OCI-M1 (cell line): ENCODE results near the gene CAST.
A peak's percentile ranks its signal among the peaks of the same experiment; 100 is the strongest.

Experiments used
- DNase-seq: peaks from one replicate; lab custom pipeline; 2025; lab: John Stamatoyannopoulos, UW

The CAST gene

DNA sequence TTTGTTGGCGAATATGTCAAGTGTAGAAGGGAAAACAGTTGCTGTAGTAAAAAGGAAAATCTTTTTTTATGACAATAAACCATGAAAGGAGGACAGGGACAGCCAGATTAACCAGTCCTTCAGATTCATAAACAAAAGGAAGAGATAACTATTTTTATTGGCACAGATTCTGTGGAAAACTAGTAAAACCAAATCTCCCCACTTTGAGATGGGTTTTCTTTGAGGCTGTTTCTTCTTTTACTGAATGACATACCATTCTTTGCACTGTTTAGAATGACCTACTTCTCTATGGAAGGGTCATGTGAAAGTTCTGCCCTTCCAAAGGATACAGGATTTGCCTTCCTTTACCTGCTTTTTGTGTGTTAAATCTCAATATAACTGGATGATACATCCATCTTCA is 13.7 kb downstream of the CAST start:
- no peak for DNase-seq

DNA sequence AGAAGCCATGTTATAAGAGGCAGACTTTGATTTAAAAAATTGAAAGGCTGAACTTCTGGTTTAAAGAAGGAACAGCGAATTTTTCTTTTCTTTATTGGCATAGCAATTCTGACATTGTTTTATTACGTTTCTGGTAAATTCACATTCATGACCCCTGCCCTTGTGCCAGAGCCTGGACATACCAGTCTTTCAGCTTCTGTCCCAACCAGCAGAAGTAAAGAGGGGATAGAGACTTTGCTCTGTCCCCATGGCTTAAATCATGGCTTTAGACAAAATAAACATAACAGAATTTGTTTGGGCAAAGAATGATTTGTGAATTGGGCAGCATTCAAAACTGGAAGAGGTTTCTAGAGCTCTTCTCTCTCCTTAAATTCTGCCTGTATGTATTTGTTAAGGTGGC is 15.3 kb downstream of the CAST start:
- no peak for DNase-seq

DNA sequence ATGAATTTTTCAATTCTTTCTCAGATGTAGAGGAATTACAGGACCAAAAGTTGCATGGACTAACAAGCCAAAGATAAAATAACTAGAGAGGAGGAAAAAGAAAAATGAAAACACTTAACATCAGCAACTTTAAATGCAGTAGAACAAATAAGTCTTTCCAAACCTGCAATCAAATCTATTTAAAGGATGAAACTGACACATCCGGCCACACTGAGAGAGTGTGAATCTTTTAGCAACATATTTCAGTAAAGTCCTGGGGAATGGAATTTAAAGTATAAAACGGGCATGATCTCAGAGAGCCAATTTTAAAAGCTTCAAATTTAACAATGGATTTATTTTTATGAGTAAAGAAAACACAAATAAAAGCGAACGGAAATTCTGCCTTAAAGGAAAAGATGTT is 17.1 kb downstream of the CAST start:
- DNase-seq, result no peak

DNA sequence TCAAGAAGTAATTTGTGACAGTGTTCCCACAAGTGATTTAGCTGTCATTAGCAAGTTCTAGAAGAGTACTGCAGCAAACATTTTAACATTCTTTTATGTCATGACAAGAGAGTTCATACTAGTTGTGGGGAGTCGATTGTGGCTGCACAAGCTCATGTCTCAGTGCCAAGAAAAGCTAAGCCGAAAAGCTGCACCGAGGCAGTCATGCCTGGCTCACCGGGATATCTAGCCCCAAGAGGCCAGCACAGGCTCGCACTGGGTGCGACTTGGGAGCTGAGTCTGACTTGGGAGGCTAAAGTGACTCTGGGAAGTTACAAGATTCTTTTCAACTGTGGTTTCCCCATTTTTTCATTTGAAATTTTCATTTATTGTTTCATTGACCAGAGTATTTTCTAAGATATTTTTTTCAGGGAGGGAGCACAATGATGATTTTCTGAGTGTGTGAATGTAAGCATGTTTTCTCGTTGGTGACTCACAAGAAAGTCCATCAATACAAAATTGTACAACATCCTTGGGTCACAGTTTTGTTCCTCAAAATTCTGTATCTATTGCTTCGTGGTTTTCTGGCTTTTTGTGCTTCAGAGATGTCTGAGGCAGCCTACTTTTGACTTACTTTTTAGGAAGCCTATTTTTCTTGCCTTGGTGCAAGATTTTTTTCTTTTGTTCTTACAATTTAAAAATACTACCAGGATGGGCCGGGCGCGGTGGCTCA is 18.7 kb downstream of the CAST start:
- DNase-seq, result no peak

DNA sequence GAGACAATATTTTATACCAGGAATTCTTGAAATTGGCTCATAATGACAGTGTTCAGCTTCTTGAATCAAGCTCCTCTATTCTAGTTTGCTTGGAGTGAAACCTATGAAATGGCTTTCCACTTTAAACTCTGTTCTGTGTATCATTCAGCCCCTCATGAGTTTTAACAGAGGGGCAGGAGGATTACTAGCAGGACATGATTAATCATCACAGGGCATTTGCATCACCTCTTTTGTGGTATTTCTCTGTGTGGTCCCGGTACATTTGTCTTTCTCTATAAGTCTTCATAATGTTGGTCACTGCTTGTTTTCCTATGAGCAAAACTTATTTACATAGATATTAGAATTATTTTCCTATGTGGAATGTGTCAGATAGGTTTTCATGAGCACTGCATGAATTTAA is 21.2 kb downstream of the CAST start:
- no peak for DNase-seq

DNA sequence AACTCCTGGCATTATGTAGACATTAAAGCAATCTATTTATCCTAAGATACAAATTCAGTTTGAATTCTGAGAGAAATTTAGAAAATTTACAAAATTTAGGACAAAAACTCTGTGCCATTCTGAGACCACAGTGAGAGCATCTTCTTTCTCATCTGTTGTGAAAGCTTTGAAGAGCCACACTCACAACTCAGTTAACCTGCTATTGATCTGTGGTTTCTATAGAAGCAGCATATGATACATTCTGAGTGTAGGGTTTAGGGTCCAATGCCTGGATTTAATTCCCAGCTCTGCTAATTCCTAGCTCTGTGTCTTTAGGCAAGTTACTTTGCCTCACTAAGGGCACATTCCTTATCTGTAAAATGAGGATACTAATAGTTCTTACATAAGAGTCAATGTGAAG is 21.6 kb downstream of the CAST start:
- no peak for DNase-seq

DNA sequence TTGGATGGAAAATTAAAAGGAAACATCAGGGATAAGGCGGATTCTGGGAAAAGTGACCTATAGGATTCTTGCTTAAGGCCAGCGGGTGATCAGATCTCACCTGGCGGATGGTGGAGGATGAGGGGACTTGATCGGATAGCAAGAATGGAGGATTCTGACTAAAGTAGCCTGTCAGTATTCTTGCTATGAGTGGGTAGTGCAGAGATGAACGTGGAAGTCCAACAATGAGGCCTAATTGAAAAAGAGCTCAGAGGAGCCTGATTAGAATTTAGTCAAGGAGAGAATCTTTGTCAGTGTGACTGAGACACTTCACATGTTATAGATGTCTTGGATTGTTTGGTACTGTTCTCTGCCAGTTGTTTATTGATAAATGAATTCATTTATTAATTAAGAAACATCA is 24.9 kb downstream of the CAST start:
- no peak for DNase-seq

DNA sequence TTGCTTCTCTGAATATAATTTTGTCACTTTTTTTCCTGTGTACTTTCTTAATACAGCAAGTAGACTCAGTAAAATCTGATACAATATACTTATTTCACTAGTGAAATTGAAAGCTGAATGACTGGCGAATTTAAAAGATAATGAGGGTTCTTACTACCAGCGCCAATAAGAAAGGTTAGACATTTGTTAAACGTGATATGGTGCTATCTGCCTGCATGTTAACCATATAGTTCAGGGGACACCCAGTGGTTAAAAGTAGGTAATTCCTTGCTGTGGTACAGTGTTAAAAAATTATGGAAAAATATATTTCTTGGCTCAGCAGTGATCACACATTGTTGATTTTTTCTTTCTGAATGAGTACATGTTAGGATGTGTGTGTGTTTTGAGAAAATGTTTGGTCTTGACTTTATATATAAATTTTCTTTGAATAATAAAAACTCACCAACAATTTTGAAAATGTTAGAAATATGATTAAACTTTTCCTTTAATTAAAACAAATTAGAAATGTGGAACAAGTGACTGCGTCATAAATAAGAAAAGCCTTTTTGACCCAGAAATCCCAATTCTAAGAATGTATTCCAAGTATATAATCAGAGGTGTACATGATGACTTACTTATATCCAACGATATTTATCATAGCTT is 25.8 kb downstream of the CAST start:
- DNase-seq, result peak; percentile 82

DNA sequence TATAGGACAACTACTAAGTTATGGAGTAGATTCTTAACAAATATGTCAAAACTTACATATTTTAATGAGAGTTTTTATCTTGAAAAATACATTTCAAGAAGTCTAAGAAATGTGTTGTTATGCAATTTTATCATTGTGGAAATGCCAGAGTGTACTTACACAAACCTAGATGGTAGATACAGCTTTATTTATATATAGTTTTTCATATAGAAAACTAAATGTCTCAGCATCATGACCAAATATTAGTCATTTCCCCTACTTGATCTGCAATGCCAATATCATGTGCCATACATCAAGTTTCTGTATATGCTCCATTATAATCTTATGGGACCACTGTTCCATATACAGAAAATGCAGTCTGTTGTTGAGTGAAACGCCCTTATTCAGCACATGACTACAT is 28.7 kb downstream of the CAST start:
- no peak for DNase-seq

DNA sequence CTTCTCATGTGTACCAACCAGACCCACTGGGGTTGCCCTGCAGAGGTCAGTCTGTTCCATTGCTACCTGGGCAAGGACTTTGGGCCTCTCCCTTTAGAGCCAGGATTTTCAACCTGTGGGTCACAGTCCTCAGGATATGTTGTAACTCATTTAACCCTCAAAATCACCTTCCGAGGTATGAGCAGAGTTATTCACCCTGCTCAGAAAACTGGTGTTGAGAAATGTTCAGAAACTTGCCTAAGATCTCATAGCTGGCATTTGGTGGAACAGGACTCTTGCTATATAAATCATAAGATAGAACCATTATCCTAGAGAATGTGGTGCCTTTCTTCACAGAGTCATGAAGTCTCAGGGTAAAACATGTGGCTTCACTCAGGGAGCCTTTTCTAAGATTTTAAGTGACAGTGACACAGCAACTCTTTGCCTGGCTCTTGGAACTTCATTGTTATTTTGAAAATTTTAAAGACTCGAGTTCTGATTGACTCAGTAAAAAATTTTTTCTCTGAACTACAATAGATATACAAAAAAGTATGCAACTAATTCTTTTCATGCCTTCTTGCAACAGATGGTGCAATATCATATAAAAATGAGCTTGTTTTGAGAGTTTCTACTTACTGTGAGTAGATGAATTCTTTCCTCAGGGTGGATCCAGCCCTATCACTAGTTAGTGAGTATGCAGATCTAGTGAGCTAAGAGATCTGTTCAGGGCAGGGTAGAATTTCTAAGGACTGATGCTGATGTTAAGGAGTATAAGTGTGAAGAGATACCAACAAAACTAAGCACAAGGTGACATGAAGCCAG is 29.5 kb downstream of the CAST start:
- no peak for DNase-seq

DNA sequence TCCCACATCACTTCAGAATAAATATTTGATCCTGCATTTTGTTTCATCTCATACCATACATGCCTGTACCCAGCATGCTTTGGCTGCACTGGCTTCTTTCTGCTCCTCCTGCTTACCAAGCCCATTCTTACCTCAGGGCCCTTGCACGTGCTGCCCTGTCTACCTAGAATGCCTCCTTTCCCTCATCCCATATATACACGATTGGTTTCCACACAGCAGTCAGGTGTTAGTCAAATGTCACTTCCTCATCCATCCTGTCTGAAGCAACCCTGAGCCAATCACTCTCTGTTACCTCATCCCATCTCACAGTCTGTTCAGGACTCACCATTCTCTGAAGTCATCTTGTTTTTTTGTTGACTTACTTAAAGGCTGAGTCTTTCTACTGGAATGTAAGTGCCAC is 30.3 kb downstream of the CAST start:
- no peak for DNase-seq

DNA sequence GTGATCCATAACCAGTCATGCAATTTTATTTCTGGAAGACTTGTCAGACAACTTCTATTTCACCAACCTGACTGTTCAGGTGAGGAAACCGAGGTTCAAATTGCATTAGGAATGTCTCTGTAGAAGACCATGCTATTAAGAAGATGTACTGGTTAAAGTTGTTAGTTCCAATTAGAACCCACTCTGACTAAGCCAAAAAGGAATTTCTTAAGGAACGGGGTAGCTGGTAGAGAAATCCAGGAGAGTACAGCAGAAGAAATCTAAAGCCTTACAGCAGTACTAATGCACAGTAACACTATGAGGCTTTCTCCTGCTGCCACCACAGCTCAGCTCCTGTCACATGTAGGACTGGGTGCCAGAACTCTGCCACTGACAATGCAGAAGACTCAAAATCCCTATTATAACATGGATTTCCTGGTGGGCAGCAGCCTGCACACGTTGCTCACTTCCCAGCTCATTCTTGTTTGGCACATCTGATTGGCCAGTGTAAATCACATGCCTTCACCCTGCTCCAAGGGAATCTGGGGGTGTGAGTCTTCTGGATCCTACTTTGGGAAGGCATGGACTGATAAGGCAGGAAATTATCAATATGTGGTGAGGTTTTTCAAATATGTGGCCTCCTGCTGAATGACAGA is 37.1 kb downstream of the CAST start:
- DNase-seq, result no peak

DNA sequence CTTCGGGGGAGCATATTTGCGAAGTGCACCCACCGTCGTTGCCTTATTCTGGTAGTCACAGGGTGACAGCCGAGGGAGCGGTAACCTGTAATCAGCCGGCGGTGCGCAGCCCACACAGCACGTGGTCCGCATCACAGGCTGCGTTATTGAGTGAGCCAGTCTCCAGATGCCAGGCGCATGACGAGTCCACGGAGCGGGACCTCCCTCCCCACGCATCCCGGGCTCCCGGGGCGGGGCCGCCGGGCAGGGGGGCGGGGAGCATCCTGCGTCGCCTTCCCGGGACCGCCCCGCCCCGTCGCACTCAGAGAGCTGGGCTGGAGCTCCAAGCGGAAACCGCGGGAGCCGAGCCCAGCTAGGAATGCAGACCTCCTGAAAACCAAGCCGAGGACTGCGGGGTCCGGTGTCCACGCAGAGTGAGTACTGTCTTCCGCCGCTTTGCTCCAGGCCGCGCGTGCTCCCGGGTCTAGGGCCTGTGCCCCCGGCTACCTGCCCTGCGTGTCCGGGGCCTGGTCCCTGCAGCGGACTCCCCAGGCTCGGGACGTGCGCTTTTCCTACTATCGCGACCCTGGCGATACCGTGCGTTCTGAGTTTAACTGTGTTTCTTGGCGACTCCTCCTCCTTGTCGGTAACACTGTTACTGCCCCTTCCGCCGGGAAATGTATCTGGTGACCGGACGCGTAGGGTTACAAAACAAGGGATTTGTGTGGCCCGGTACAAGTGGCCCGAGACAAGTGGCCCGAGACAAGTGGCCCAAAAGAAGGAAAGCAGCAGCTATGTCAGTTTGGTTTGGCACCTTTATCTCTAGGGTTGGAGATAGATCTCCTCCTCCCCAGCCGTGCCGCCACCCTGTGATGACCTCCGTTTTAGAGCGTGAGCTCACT is 40.6 kb downstream of the CAST start:
- DNase-seq, result peak; percentile 87

DNA sequence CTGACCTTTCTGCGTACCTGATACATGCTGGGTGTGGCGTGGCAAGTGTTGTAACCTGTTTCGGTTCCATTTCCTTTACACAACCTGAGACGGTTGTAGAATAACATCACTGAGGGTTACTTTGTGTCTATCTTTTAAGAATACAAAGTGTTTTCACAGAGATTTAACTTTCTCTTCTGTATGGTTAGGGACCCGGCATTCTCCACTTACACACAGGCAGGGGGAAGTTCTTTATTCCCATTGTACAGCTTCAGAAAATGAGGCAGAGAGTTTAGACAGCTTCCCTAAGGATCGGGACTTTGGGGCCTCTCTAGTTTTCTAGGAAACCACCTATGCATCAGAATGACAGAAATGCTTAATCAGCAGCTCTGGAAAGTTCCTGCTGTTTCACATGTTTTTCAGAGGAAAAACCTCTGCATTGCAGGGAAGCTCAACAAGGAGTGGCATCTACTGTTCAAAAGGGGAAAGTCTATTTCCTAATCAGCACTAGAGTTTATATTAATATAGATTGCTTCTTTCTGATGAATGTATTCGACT is 41.3 kb downstream of the CAST start:
- no peak for DNase-seq

DNA sequence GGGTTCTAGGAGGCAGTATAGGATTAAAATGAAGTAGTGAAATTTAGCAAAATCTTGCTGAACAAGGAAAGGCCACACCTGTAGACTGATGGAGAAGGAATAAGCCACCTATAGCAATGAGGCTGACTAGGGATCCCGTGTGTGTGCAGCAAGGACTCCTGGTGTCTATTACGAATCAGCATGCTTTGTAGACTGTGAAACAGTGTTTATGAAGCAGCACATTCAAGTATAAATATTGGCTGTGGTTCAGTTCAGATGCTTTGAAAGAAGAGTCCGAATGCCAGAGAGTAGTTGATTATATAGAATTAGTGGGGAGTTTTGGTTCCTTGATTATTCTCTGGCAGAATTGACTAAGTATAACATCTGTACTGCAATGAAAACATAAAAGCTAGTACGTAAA is 41.8 kb downstream of the CAST start:
- no peak for DNase-seq

DNA sequence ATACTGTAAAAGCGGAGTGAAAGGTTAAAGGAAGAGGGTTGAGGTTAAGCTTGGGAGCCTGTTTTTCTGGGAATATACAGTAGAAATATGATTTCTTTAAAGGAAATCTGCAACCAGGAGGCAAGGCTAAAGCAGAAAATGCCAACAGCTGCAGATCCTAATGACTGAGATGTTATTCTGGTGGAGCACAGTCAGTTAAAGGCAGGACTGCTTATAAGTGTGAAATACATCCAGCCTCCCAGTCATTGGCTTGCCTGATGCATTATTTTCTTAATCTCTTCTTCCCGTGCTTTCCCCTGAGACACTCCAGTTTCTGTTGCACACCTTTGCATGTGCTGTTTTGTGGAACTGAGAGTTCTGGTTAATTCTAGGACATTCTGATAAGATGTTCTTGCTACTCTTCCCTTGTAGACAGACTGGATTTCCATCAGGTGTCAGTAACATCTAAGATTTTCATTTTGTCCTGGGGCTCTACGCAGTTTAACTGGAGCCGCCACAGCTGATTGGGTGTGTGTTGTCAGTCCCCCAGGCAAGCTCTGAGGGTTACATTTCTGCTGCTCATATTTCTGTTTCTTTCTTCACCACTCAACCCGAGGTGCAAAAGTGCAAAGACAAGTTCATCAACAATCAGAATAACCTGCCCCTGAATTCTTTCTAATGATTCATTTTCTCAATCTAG is 44.4 kb downstream of the CAST start:
- no peak for DNase-seq

DNA sequence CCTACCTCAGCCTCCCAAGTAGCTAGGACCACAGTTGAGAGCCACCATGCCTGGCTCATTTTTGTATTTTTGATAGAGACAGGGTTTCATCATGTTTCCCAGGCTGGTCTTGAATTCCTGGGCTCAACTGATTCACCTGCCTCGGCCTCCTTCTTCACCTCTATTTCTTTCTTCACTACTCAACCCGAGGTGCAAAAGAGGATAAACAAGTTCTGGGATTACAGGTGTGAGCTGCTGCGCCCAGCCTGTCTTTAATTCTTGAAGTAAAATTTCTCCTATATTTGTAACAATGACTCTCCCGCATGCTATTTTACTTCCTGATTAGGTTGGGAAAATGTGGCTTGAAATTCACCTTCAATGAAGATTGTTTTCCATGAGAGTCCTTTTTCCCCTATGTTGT is 46.4 kb downstream of the CAST start:
- DNase-seq, result no peak

DNA sequence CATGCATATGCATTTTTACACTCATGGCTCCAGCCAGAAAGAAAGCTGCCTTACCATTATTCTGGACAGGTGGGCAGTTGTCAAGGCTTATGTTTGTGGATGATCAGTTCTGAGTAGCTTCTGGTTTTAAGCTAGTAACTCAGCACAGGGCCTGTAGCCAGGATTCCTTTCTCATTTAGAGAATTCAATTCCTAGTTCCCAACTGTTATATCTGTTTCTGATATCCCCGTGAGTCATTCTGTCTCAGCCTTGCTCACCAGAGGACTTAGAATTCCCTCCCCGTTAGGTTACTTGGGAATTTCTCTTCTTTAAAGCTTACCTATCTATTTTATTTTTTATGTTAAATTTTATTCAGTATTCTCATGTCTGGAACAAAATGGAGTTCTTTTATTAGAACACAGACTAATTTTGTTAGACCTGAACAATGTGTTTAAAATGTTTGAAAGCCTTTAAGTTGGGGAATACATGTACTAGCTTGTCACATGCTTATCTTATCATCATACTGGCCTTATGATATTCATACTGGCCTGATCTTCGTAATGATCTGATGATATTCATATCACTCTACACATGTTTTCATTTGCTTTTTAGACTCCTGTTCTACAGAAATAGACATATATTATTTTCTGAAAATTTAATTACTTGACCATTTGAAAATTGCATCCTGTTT is 47.1 kb downstream of the CAST start:
- no peak for DNase-seq

DNA sequence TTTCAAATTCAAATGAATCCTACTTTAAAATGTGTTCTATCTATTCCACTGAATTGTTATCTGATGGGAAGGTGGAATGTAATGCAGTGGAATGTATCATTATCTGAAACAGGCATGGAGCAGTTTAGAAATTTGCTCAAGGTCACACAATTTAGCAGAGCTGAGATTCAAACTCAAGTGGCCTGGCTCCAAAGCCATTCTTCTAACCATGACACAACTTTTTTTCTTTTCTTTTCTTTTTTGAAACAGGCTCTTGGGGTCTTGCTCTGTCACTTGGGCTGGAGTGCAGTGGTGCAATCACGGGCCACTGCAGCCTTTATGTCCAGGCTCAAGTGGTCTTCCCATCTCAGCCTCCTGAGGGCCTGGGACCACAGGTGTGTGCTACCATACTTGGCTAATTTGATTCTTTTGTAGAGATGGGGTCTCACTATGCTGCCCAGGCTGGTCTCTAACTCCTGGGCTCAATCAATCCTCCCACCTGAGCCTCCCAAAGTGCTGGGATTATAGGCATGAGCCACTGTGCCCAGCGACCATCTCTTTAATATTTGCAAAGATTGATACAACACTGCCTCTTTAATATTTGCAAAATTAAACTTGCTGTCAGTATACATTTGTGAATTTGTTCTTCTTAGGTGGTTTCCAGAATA is 50.0 kb downstream of the CAST start:
- no peak for DNase-seq

DNA sequence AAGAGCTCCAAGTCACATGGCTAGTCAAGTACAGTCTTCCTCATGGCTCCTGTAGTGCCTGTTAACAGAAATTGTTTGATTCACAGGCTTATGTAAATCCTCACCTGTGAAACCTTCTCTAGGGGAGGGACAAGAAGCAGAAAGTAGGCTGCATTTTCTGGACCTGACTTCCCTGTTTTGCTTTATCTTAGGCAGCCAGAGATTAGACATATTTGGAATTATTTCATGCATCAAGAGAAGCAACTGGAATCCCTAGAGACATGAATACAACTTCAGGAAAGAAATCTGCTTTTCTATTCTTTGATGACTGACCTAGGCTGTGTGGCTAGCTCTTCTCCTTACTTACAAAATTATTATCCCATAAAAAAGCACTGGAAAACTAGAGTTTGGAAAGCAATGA is 52.3 kb downstream of the CAST start:
- peak; percentile 59 for DNase-seq
